Activated CD8-positive, alpha-beta memory T cell treated with anti-CD3 and anti-CD28 coated beads, Interleukin-2, amount 50 U/mL, for 1 hour (primary cell): ENCODE results near the gene C3orf18.

ENCODE experiments used
- DNase-seq: peaks from one replicate; pipeline ENCODE4 v3.0.0-alpha.2; 2020; ENCODE audit errors: extremely low read depth

Gene C3orf18

DNA sequence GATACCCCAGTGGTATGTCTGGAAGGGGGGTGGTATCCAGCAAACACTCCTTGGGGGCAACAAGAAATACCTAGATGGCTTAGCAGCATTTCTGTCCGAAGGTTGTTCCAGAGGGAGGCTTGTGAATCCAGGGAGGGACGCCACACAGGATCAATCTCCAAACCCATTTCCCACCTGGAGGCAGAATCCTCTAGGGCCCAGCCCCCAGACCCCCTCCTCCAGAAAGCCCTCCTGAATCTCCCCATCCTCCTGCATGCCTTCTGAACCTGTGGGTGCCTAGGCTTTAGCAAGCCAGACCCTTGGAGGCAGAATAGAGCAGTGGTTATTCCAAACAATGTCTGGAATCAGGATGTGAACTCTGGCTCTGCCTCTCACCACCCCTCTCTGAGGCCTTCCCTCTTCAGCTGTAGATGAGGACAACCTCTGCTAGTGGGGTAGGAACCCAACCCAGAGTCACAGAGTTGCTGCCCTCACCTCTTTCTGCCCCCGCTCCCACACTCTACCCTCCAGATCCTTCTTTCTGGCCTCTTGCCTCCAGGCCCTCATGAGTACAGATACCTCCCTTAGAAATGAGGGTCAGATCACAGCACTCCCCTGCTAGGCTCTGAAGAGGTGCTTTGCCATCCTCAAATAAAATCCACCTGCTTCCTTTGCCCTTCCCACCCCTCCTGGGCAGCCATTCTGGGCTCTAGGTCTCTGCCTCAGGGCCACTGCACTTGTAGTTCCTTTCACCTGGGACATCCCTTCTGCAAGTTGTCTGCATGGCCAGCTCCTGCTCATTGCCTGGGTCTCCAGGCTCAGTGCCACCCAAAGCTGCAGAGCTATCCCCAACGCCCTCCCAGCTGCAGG, 35.9 kb upstream of the C3orf18 start:
- DNase-seq, result no peak

DNA sequence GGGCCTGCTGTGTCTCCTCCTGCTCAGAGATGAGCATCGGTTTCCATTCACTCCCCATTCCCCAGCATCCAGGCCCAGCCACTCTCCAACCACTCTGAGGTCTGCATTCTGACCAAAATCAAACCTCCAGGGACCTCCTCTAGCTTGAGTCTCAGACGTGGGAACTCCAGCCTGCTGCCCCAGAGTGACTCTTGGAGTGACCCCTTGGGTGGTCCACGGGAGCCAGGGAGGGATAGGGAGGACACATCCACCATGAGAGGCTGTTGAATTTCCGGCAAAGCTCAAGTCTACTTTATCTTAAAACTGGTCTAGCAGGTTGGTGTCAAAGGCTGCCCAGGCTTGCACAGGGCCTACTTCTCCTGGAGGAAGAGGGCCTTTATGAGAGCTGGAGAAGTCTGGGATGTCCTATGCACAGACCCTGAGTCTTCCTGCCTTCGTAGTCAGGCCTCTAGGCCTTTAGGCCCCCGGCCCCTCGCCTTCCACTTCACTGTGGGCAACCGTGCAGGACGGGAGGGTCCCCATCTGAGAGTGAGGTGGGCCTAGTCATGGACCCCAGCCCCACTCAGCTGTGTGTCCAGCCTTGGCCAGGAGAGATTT, 35.1 kb upstream of the C3orf18 start:
- DNase-seq, result no peak

DNA sequence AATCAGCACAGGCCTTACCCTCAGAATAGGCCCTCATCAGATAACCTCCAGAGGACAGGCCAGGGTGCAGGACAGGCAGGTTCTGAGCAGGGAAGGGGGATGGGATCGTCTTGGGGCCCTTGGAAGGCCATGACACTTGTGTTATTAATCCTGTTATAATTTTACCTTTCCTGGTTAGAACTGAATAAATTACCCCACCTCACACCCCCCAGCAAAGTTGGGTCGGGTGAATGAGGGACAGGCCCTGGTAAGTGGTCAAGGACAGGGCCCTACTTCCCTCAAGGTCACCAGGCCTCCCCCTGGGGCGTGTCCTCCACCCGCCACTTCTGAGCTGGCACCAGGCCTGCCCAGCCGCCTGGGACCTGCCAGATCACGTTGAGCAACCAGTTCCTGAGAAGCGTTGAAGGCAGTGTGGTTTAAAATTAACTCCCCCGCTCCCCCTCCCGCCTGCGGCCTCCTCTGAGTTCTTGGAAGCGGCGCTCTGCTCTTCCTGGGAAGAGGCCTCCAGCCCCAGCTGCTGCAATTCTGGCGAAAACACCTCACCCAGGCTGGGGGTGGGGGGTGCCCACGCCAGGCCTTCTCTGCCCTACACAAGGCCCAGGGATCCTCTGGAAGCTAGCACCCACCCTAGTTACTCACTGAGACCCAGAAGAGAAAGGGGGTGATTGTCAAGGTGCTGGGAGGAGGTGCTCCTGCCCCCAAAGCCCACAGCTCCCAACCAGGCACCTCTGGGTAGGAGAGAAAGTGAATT, 33.5 kb upstream of the C3orf18 start:
- DNase-seq, result no peak

DNA sequence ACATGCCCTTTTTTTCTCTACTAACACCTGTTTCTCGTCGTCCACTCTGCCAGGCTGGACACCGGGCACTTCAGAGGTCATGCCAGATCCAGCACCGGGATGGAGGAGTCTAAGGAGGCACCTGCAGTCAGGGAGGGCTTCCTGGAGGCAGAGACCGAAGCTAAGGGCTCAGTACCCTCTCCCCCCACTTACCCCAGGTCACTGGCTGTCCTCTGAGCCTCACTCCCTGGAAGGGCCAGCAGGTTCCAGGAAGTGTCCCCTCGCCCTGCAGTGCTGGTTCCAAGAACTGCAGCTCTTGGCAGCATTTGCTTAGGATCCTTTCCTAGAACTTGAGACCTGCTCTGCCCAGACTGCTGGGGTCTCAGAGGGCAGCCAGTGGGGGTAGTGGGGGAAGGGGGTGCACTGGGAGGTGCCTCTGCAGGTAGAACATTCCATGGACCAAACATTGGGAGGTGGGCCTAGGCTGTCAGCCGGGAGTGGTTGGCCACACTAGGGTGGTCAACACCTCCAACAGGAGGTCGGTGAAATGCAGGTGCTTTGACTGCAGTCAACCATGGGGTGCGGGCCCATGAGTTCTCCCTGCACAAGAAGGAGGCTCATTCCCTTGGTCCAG, 32.7 kb upstream of the C3orf18 start:
- DNase-seq, result no peak

DNA sequence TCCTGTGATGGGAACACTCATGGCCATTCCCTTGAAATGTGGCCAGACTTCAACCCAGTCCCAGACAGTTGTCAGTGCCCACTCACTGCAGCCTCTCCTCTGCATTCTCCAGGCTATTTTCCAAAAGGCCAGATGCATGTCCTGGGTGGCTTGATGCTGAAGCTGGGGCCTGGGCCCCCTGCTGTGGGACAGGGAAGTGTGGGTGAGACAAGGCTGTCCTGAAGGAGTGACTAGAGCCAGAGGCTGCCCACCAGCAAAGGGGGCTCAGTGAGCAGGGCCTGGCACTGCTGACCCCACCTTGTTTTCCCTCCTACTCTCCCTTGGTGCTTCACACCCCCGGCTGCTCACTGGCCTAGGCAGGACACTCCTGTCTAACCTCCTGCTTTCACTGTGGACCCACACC, 32.2 kb upstream of the C3orf18 start:
- no peak for DNase-seq

DNA sequence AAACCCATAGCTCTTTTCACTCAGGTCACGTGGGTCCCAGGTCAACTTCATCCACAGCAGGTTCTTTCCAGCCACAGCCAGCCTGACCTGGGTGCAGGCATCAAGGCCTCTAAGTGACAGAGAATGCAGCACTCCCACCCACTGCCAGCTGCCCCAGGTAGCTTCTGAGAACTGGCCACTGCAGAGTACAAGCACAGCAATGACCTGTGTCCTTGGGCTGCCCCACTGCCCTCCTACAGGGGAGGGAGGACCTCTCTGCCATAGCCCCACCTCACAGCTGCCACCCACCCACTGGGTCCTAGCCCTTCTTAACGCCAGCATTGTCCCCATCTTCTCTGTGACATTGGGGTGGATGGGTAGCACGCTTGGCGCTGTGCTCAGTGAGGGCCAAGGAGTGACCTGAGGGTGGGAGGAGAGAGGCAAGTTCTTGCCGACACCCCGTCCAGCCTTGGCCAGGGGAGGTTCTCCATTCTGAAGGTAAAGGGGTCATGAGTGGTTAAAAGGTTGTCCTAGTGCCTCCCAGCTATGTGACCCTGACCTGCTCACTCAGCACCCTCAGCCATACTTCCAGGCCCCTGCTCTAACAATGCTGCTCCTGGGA, 31.7 kb upstream of the C3orf18 start:
- DNase-seq, result no peak

DNA sequence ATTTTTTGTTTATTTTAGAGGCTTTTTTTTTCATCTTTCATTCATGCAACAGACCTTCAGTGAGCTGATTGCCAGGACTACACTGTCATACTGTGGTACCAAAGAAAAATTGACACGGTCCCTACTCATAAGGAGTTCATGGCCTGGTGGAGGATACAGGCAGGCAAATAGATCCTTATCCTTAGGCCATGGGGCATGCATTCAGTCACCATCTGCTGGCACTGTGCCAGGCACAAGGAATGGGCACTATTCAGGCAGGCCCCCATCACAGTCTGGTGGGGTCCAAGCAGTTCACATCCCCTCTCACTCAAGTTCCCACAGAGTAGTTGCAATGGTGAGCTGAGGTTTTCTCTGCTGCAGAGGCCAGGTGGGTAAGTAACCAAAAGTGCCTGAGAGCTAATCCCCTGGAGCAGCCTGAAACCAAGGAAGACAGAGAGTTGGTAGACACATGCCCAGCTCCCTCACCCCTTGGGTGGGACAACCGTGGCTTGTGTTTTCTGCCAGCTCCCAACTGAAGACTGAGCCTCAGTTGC, 26.8 kb upstream of the C3orf18 start:
- no peak for DNase-seq

DNA sequence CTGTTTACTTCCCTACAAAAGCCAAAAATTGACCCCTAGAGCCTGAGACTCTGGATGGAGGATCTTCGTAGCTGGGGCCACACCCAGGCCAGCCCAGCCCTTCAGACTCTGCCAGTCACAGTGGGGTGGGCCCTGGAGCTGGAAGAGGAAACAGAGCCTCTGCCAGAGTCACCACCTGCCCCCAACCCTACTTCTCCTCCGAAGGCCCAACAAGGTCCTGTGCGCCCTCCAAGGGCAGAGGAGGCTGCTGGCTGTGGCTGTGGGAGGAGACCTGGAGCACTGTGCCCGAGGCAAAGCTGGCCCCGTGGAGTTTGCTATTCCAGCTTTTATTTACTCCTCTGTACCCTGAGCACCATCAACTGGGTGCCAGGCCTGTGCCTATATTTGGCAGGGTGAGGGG, 25.0 kb upstream of the C3orf18 start:
- no peak for DNase-seq

DNA sequence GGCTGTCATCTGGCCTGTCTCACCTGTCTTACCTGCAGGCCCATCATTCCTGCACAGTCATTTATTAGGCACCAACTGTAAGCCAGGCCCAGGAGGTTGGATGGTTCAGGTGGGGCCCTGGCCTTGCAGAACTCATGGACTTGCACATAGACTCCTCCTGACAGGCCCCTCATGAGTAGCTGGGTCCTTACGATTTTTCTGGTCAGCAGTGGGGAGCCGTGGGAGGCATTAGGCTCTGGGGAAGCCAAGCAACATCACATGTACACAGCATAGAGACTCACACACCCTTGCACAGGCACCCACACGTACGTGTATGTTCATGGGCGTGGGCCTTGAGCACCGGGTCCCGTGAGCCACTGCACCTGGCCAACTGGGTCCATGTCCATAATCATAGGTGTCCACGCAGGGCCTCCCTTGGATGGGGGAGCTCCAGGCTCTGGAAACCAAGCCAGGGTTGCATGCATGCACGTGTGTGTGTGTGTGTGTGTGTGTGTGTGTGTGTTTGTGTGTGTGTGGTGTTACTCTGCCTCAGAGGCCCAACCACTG, 23.7 kb upstream of the C3orf18 start:
- DNase-seq, result no peak

DNA sequence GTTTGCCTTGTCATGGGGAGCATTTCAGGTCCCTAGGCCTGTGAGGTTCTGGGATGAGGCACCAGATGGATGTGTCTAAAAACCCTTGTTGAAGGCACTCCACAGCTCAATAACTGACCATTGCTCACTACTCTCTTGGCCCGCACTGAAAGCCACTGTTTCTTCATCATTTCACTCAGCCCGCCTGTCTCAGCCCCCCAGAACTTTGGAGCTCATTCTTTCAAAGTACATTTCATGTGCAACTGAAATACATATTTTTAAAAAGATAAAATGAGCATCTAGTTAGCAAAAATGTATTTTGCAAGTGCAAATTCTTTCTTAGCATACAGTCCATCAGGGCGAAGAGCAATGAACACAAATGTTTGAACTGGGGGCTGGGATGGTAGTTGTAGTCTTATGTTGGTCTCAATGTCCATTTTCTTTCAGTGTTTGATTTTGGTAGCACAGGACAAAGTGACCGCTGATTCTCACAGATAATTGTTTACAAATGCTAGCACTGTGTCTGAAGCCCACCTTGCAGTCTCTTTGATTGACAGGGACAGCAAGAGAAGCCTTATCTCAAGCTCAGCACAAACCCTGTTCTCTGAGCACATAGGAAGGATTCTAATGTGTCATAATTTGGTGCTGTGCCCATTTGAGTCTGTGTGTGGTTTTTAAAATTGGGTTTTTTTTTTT, 21.3 kb upstream of the C3orf18 start:
- no peak for DNase-seq

DNA sequence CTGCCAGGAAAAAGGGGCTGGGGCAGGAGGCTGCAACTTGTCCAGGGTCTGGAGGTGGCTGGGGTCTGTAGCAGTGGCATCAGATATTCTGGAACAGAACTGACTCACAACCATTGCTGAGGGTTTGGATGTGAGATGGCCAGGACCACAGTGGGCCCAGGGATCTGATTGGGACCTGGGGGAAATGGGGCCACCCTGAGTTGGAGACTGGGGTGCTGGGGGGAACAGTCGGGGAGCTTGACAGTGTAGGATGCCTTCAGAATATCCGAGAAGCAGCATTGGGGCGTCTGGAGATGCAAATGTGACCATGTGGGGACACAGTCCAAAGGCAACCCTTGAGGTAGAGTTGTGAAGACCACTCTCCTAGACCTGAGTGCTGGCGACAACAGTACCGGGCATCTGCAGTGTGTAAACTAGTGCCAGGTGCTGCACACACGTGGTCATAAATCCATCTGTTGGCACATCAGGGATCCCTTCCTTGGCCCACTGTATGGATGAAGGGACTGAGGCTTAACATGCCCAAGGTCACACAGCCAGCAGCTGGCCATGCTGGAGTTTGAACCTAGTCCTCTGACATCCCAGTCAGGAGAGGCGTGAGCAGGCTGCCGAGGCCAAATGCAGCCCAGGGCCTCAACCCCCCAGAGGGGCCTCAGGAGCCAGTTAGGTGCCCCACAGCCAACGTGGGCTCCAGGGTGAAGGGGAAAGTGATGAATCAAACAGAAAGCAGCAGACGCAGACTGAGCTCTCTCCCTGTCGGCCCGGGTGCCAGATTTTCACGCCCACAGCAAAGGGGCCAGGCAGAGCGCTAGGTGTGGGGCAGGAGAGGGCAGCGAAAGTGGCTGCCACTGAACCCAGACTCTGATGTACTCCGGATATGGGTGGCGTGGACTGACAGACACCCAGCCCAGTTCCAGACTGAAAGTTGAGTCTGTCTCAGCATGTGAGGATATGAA, 20.5 kb upstream of the C3orf18 start:
- no peak for DNase-seq

DNA sequence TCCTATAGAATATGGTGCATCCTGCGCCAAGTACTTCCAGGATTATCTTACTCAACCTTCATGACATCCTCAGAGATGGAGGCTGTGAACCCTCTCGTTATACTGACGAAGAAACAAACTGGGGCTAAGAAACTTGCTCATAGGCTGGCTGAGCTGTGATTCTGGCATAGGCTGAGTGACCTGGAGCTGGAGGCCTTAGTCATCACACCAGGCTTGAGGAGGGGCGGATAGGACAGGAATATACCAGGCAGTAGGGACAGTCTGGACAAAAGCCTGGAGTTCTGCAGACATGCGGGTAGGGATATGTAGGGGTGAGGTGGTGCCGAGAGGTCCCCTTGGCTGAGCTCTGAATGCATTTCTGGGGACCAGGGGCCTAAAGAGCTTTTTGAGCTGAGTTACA, 19.8 kb upstream of the C3orf18 start:
- no peak for DNase-seq

DNA sequence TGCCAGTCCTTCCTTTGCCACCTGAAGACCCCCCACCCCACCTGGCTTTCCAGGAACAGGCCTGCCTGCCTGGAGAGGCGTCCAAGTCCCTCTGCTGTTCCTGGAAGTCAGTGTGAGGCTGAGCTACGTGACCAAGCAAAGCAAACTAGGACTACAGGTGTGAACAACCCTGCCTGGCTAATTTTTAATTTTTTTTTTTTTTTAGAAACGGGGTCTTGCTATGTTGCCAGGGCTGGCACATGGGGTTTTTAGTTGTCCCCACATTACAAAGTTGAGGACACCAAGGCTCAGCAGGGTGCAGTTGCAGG, 19.2 kb upstream of the C3orf18 start:
- DNase-seq, result no peak

DNA sequence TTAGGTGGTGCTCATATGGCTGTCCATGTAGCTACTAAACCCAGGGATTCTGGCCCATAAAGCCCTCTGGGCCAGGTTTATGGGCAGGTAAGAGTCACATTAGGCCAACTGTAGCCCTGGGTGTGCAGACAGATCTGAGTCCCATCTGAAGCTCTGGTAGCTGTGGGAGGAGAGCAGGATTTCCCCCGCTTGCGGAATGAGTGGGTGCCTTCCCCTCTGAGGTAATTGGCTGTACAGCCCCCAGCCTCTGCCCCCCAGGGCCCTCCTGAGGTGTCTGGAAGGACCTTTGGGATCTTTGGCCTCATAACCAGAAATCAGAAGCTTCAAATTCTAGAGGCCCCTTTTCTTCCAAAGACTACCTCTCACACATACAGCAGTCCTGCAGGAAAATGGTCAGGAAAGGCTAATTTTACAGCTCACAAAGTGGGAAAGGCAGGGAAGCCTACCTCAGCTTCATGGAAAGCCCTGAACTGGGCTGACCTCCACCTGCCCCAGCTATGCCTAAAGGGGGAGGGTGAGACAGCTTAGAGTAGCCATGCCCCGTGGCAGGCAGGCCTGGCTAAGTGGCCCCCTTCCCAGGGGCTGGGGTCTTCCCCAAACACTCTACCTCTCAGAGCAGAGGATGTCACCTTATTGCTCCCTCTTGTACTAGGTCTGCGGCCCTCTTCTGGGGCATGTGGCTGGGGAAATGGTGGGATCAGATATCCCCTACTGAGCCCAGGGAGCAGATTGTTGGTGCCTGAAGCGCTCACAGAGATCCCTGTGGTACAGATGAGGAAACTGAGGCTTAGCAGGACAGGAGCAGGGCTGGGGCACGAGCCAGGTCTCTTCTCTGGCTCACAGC, 18.6 kb upstream of the C3orf18 start:
- no peak for DNase-seq

DNA sequence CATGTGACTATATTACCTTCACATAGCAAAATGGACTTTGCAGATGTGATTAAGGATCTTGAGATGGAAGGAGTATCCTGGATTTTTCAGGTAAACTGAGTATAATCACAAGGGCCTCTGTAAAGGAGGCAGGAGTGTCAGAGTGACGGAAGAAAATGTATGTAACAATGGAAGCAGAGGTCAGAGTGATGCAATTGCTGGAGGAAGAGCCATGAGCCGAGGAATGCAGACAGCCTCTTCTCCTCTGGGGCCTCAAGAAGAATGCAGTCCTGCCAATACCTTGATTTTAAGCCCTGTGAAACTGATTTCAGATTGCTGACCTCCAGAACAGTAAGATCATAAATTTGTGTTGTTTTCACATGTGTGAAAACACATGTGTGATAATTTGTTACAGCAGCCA, 16.8 kb upstream of the C3orf18 start:
- DNase-seq, result no peak

DNA sequence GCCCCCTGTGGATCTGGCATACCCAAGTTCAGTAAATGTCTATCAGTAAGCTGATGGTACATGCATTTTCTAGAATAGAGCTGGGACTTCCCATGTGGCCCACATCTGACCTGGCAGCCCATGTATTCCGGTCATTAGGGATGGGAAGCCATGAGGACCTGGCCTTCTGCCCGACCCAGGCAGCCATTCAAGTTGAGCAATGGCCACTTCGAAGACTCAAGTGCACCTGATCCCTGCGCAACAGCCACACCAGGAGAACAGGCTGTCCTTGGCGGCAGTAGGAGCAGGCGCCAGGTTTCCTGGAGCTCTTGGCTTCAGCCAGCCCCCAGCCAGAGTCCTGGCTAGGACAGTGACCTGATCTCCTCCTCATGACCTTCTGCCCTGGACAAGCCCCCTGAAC, 16.4 kb upstream of the C3orf18 start:
- DNase-seq, result no peak

DNA sequence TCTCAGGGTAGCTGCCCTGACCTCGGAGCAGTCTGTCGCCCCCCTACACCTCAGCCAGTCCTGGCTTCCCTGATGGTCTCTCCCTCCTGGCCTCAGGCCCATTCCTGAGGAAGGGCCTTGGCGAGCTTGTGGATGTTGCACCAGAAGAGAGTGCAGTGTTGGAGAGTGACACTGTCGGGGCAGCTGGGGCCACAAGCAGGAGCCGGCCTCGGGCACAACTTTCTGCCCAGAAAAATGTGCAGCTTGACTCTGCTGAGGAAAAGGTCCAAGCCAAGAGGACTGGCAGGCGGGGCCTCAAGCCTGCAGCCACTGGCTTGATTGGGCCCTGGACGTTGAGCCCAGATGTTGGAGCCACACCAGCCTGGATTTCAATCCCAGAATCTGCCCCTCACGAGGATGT, 14.5 kb upstream of the C3orf18 start:
- DNase-seq, result no peak

DNA sequence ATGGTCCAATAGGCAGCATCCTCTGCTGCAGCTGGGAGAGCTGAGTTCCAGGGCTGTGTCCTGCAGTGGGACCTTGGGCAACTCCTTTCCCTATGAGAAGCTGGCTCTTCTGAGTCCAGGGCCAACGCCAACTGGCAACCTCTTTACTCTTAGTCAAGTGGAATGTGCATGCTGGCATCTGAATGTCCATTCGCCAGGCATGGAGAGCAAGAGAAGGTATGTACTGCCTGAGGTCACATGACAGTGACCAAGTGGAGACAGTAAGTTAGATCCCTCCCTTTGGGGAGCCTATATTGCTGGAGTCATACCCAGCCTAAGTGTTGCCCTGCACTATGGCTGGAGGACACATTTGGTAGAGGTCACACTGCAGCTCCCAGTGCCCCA, 13.9 kb upstream of the C3orf18 start:
- no peak for DNase-seq
